Calu3 (cell line): ENCODE measurements around the gene ING4. TPM values are rescaled to one million over a fixed set of nuclear protein-coding genes. Genes with fewer than 3 reads are reported as not detected.

Experiments
- BruUV-seq: library from RNA; stranded (reverse); fragments of 400-500 nt; replicated peaks from 2 replicates; lab custom pipeline; 2021; lab: Mats Ljungman, UMichigan
- CTCF ChIA-PET: fragments of 300-600 bp; sonication (Branson Sonifier 250); formaldehyde crosslinking; loops from one replicate; lab custom pipeline; 2022; ENCODE audit warnings: antibody characterized with exemption; lab: Charles Lee
- DNase-seq: peaks from one replicate; pipeline ENCODE4 v3.0.0; 2022
- H3K27ac Mint-ChIP-seq: one replicate; pipeline ENCODE4 v1.8.0; 2022; ENCODE audit warnings: mixed read lengths; ENCODE audit not compliant: unreplicated experiment
- H3K27me3 Mint-ChIP-seq: one replicate; pipeline ENCODE4 v1.8.0; 2022; ENCODE audit warnings: mixed read lengths; ENCODE audit not compliant: unreplicated experiment
- H3K36me3 Mint-ChIP-seq: one replicate; pipeline ENCODE4 v1.8.0; 2022; ENCODE audit warnings: mild to moderate bottlenecking, moderate library complexity, mixed read lengths; ENCODE audit not compliant: insufficient read depth, unreplicated experiment
- H3K4me1 Mint-ChIP-seq: one replicate; pipeline ENCODE4 v1.8.0; 2022; ENCODE audit warnings: mild to moderate bottlenecking, low read depth, mixed read lengths; ENCODE audit not compliant: unreplicated experiment
- H3K4me3 Mint-ChIP-seq: one replicate; pipeline ENCODE4 v1.8.0; 2022; ENCODE audit warnings: mild to moderate bottlenecking, low read depth, moderate library complexity, mixed read lengths; ENCODE audit not compliant: unreplicated experiment
- H3K9me3 Mint-ChIP-seq: one replicate; pipeline ENCODE4 v1.8.0; 2022; ENCODE audit warnings: low read depth, mixed read lengths; ENCODE audit not compliant: unreplicated experiment
- CTCF ChIP-seq: fragments of 200-600 bp; IDR thresholded peaks from one replicate; pipeline ENCODE4 v1.8.0; 2022; ENCODE audit warnings: antibody characterized with exemption; ENCODE audit not compliant: unreplicated experiment
- intact Hi-C: fragments of 100-400 bp; cut with micrococcal nuclease; formaldehyde crosslinking; loops from one replicate; pipeline ENCODE4 v1.10.0; 2022; ENCODE audit not compliant: unreplicated experiment
- total RNA-seq: library from RNA; stranded (reverse); gene quantifications from 2 replicates; pipeline ENCODE4 v1.2.3, GENCODE V29; 2022

Gene ING4
- total RNA-seq, 1 experiment from 2014 or later = 24.9 TPM

GRCh38 chr12:6653342-6653741 lies 9.6 kb downstream of the ING4 start:
- Mint-ChIP-seq H3K27ac (no peak overlapping the region), H3K4me1 (no peaks in the 10 kb centered on the region), H3K4me3 (no peak overlapping the region), H3K36me3 (peaks cover 24% of the 10 kb centered on the region), H3K27me3 (no peaks in the 10 kb centered on the region), H3K9me3 (no peaks in the 10 kb centered on the region)
- intact Hi-C loops = no loop called here
- CTCF ChIA-PET = no interaction called here
- BruUV-seq = no TSS peak
- no peak for DNase-seq
- no peak for TF ChIP-seq CTCF

- intact Hi-C loops = no loop called here
- Mint-ChIP-seq H3K27ac (no peak overlapping the region), H3K4me1 (no peaks in the 10 kb centered on the region), H3K9me3 (no peaks in the 10 kb centered on the region), H3K27me3 (no peaks in the 10 kb centered on the region), H3K36me3 (peaks cover 32% of the 10 kb centered on the region), H3K4me3 (no peak overlapping the region)
- DNase-seq = no peak
- no peak for TF ChIP-seq CTCF
- CTCF ChIA-PET = no interaction called here
- no TSS peak for BruUV-seq
Measured at GRCh38 chr12:6652391-6652790, 10.5 kb downstream of the ING4 start.

- no peaks in the 10 kb centered on the region for H3K4me1 Mint-ChIP-seq
- H3K27me3 Mint-ChIP-seq = no peaks in the 10 kb centered on the region
- no TSS peak for BruUV-seq
- DNase-seq = no peak
- H3K9me3 Mint-ChIP-seq = no peaks in the 10 kb centered on the region
- intact Hi-C loops = no loop called here
- H3K4me3 Mint-ChIP-seq = no peak overlapping the region
- no peak for TF ChIP-seq CTCF
- no peak overlapping the region for H3K27ac Mint-ChIP-seq
- CTCF ChIA-PET = no interaction called here
- H3K36me3 Mint-ChIP-seq = peaks cover 41% of the 10 kb centered on the region
Measured at GRCh38 chr12:6650832-6651231, 12.1 kb downstream of the ING4 start.

- CTCF ChIA-PET = no interaction called here
- peaks cover 25% of the 10 kb centered on the region for H3K36me3 Mint-ChIP-seq
- H3K27me3 Mint-ChIP-seq = peaks cover 10% of the 10 kb centered on the region
- no TSS peak for BruUV-seq
- peaks cover 6% of the 10 kb centered on the region for H3K9me3 Mint-ChIP-seq
- H3K4me1 Mint-ChIP-seq = no peaks in the 10 kb centered on the region
- peak within 1 kb of the TSS; percentile 60 for H3K27ac Mint-ChIP-seq
- TF ChIP-seq CTCF = no peak
- no peak for DNase-seq
- intact Hi-C loops = no loop called here
- no peak within 1 kb of the TSS for H3K4me3 Mint-ChIP-seq
Measured at GRCh38 chr12:6647083-6647604, 15.8 kb downstream of the ING4 start, which contains the start of gene ACRBP. ACRBP (minus strand) TSS chr12:6647432; CDS start chr12:6647366, 66 bp downstream.
